Measurements from ENCODE around the gene ADAMTSL3. TPM values are rescaled to one million over a fixed set of nuclear protein-coding genes. Genes with fewer than 3 reads are reported as not detected.

Gene ADAMTSL3
- total and polyA plus RNA-seq, 2 donors (not counting 1 experiment from before 2014, with no cell fraction given), result 0.01 TPM; not detected in 1

- Histone ChIP-seq H2AFZ (ENCODE audit: insufficient read depth, low read depth, low read length, poor library complexity, severe bottlenecking) (no peak overlapping the region), H3K9me3 (ENCODE audit: control extremely low read depth in 1 of 3, control insufficient read depth in 2 of 3, insufficient read depth in 1 of 3, low read length in 2 of 3) (no peaks in the 10 kb centered on the region), H3K4me2 (replicated peaks; ENCODE audit: low read depth, low read length, poor library complexity, severe bottlenecking) (no peak overlapping the region), H4K20me1 (ENCODE audit: control insufficient read depth, insufficient read depth, low read length, poor library complexity, severe bottlenecking) (no peaks in the 10 kb centered on the region), H3K27me3 (replicated peaks in 1 of 4; ENCODE audit: control extremely low read depth in 1 of 4, control insufficient read depth in 3 of 4, insufficient read depth in 4 of 4, low read length in 3 of 4) (no peaks in the 10 kb centered on the region), H3K27ac (ENCODE audit: low read length in 2 of 2) (no peak overlapping the region), H3K9ac (ENCODE audit: low read length) (no peak overlapping the region), H3K4me1 (ENCODE audit: control insufficient read depth in 2 of 2, insufficient read depth in 2 of 2, low read length in 2 of 2) (no peaks in the 10 kb centered on the region), H3K36me3 (replicated peaks in 1 of 2; ENCODE audit: control extremely low read depth in 1 of 2, control insufficient read depth in 1 of 2, extremely low read depth in 1 of 2, insufficient read depth in 2 of 2, low read length in 1 of 2) (no peaks in the 10 kb centered on the region), H3K79me2 (ENCODE audit: control insufficient read depth, insufficient read depth, low read length) (no peaks in the 10 kb centered on the region), H3K4me3 (ENCODE audit: control extremely low read depth in 1 of 5, extremely low read depth in 1 of 5, insufficient read depth in 1 of 5, low read depth in 2 of 5, low read length in 4 of 5) (no peak overlapping the region)
- intact Hi-C loops (cut with micrococcal nuclease), result no loop called here
- Mint-ChIP-seq H3K27me3 (peaks cover 3% of the 10 kb centered on the region), H3K9me3 (ENCODE audit: insufficient read depth) (no peaks in the 10 kb centered on the region), H3K4me3 (no peak overlapping the region), H3K4me1 (no peaks in the 10 kb centered on the region), H3K27ac (no peak overlapping the region)
- ChIA-PET POLR2A (no interaction called here), CTCF (no interaction called here)
- no peak for TF ChIP-seq EZH2 (IDR thresholded peaks at IDR 0.05; ENCODE audit: borderline replicate concordance, insufficient read depth, low read depth, low read length, poor library complexity, severe bottlenecking)
- TF ChIP-seq, protein P1, sequence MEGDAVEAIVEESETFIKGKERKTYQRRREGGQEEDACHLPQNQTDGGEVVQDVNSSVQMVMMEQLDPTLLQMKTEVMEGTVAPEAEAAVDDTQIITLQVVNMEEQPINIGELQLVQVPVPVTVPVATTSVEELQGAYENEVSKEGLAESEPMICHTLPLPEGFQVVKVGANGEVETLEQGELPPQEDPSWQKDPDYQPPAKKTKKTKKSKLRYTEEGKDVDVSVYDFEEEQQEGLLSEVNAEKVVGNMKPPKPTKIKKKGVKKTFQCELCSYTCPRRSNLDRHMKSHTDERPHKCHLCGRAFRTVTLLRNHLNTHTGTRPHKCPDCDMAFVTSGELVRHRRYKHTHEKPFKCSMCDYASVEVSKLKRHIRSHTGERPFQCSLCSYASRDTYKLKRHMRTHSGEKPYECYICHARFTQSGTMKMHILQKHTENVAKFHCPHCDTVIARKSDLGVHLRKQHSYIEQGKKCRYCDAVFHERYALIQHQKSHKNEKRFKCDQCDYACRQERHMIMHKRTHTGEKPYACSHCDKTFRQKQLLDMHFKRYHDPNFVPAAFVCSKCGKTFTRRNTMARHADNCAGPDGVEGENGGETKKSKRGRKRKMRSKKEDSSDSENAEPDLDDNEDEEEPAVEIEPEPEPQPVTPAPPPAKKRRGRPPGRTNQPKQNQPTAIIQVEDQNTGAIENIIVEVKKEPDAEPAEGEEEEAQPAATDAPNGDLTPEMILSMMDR (IDR thresholded peaks at IDR 0.05), result no peak
- WGBS (ENCODE audit: insufficient coverage), result no CpG with 5 or more reads among the region's 1 CpG
- DNase-seq (no peak), ATAC-seq (ENCODE audit: low read depth) (no peak)
Measured at GRCh38 chr15:83813682-83814081, 159.8 kb downstream of the ADAMTSL3 start.

DNA sequence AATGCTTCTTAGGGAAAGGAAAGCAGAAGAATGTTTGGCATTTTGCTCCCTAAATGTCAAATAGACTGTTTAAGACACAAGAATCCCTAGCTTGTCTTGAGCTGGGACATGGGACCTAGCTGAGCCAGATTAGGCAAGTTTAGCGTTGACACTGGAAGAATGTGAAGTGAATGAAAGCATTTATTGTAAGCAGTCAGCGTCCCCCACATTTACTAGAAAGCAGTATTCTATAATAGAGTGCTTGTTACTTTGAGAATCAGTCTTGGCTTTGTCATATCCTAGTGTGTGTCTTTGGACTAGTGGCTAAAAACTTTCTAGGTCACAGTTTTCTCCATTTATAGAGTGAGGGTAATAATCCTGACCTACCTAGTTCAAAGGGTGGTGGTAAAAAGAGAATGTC is 161.6 kb downstream of the ADAMTSL3 start:
- CTCF ChIA-PET, result no interaction called here
- H3K9me3 Mint-ChIP-seq (ENCODE audit: insufficient read depth), result no peaks in the 10 kb centered on the region
- H3K9me3 ChIP-seq (ENCODE audit: control extremely low read depth in 1 of 3, control insufficient read depth in 2 of 3, insufficient read depth in 1 of 3, low read length in 2 of 3), result no peaks in the 10 kb centered on the region
- no peak for TF ChIP-seq EZH2 (IDR thresholded peaks at IDR 0.05; ENCODE audit: borderline replicate concordance, insufficient read depth, low read depth, low read length, poor library complexity, severe bottlenecking)
- TF ChIP-seq, protein P1 (IDR thresholded peaks at IDR 0.05), result no peak
- no peak overlapping the region for H3K9ac ChIP-seq (ENCODE audit: low read length)
- no peak overlapping the region for H3K27ac Mint-ChIP-seq
- H3K4me3 Mint-ChIP-seq, result no peak overlapping the region
- 100% methylated on average over 1 of the region's 2 CpGs for WGBS (ENCODE audit: insufficient coverage)
- intact Hi-C loops (cut with micrococcal nuclease), result no loop called here
- no peaks in the 10 kb centered on the region for H3K79me2 ChIP-seq (ENCODE audit: control insufficient read depth, insufficient read depth, low read length)
- H4K20me1 ChIP-seq (ENCODE audit: control insufficient read depth, insufficient read depth, low read length, poor library complexity, severe bottlenecking), result no peaks in the 10 kb centered on the region
- no peak overlapping the region for H2AFZ ChIP-seq (ENCODE audit: insufficient read depth, low read depth, low read length, poor library complexity, severe bottlenecking)
- H3K4me3 ChIP-seq (ENCODE audit: control extremely low read depth in 1 of 5, extremely low read depth in 1 of 5, insufficient read depth in 1 of 5, low read depth in 2 of 5, low read length in 4 of 5), result no peak overlapping the region
- no peak overlapping the region for H3K4me2 ChIP-seq (replicated peaks; ENCODE audit: low read depth, low read length, poor library complexity, severe bottlenecking)
- H3K4me1 Mint-ChIP-seq, result no peaks in the 10 kb centered on the region
- peaks cover 3% of the 10 kb centered on the region for H3K27me3 Mint-ChIP-seq
- POLR2A ChIA-PET, result no interaction called here
- H3K27me3 ChIP-seq (replicated peaks in 1 of 4; ENCODE audit: control extremely low read depth in 1 of 4, control insufficient read depth in 3 of 4, insufficient read depth in 4 of 4, low read length in 3 of 4), result no peaks in the 10 kb centered on the region
- DNase-seq (no peak), ATAC-seq (ENCODE audit: low read depth) (no peak)
- H3K4me1 ChIP-seq (ENCODE audit: control insufficient read depth in 2 of 2, insufficient read depth in 2 of 2, low read length in 2 of 2), result no peaks in the 10 kb centered on the region
- no peaks in the 10 kb centered on the region for H3K36me3 ChIP-seq (replicated peaks in 1 of 2; ENCODE audit: control extremely low read depth in 1 of 2, control insufficient read depth in 1 of 2, extremely low read depth in 1 of 2, insufficient read depth in 2 of 2, low read length in 1 of 2)
- H3K27ac ChIP-seq (ENCODE audit: low read length in 2 of 2), result no peak overlapping the region
